Tibial nerve (tissue), 4 donors: Measurements from ENCODE around the gene RFC2.
"Not testable (repeated sequence)": the region's sequence is repeated elsewhere in the genome, so short reads cannot be mapped to it uniquely, and the experiment has no call there.

ENCODE experiments used
- CTCF ChIP-seq, 5 experiments: fragments of 200-600 bp in 3 of 5; fragments of 450-650 bp in 2 of 5; sonication (generic) in 3 of 5; IDR thresholded peaks; one replicate each; pipeline ENCODE4 v1.5.1; 2016 to 2019; ENCODE audit warnings: antibody characterized with exemption in 5 of 5, mild to moderate bottlenecking in 3 of 5, moderate library complexity in 2 of 5
- EP300 ChIP-seq, 2 donors: sonication (generic); formaldehyde crosslinking; IDR thresholded peaks; one replicate each; pipeline ENCODE4 v1.6.1; 2017; ENCODE audit warnings: antibody characterized with exemption in 2 of 2, mild to moderate bottlenecking in 1 of 2

- TF ChIP-seq EP300, CTCF (IDR thresholded peaks at IDR 0.05): not testable (repeated sequence)
Observed at GRCh38 chr7:74249058-74249457, 5.1 kb downstream of the RFC2 start.
